Measurements from ENCODE around the gene MGLL. TPM values are rescaled to one million over a fixed set of nuclear protein-coding genes. Genes with fewer than 3 reads are reported as not detected.

MGLL gene
- total and polyA plus RNA-seq, 10 donors = 11.0 to 134 (median 80.7) TPM

DNA sequence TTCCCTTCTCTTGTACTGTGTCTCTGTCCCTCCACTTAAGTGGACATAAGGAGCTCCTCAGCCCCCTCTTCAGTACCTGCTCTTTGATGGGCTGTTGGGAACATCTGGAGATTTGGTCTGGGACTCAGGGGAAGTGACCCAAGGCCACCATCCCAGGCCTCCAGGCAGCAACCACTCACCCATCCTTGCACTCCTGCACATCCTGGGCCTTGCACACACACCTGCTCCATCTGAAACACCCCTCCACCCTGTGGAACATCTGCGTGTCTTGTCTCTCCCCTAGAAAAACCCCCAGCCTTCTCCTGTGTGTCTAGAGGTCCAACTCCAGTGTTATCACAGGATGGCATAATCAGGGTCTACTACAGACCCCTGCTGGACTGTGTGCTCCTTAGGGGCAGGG, 75.2 kb downstream of the MGLL start:
- 71 to 96% (median 74%) methylated on average over 1 of the region's 1 CpG for WGBS, 5 donors
- TF ChIP-seq, protein P1, sequence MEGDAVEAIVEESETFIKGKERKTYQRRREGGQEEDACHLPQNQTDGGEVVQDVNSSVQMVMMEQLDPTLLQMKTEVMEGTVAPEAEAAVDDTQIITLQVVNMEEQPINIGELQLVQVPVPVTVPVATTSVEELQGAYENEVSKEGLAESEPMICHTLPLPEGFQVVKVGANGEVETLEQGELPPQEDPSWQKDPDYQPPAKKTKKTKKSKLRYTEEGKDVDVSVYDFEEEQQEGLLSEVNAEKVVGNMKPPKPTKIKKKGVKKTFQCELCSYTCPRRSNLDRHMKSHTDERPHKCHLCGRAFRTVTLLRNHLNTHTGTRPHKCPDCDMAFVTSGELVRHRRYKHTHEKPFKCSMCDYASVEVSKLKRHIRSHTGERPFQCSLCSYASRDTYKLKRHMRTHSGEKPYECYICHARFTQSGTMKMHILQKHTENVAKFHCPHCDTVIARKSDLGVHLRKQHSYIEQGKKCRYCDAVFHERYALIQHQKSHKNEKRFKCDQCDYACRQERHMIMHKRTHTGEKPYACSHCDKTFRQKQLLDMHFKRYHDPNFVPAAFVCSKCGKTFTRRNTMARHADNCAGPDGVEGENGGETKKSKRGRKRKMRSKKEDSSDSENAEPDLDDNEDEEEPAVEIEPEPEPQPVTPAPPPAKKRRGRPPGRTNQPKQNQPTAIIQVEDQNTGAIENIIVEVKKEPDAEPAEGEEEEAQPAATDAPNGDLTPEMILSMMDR (IDR thresholded peaks at IDR 0.05 in 8 of 11, conservative IDR thresholded peaks at IDR 0.05 in 3 of 11) = no peak
- TF ChIP-seq POLR2A (IDR thresholded peaks at IDR 0.05) (no peak), POLR2AphosphoS5 (IDR thresholded peaks at IDR 0.05) (no peak)
- Histone ChIP-seq H3K4me1 (peaks cover 7 to 65% (median 30%) of the 10 kb centered on the region in 6 donors), H3K27ac (peak overlapping the region in 1 of 8 donors; percentile 21), H3K27me3 (replicated peaks in 1 of 7) (no peaks in the 10 kb centered on the region), H3K4me3 (no peak overlapping the region), H3K36me3 (peaks cover 0 to 5% (median 0%) of the 10 kb centered on the region in 6 donors), H3K9me3 (no peaks in the 10 kb centered on the region)
- no peak for DNase-seq
- intact Hi-C loops (cut with DNase I; ENCODE audit: low total_unique reads) = no loop called here

DNA sequence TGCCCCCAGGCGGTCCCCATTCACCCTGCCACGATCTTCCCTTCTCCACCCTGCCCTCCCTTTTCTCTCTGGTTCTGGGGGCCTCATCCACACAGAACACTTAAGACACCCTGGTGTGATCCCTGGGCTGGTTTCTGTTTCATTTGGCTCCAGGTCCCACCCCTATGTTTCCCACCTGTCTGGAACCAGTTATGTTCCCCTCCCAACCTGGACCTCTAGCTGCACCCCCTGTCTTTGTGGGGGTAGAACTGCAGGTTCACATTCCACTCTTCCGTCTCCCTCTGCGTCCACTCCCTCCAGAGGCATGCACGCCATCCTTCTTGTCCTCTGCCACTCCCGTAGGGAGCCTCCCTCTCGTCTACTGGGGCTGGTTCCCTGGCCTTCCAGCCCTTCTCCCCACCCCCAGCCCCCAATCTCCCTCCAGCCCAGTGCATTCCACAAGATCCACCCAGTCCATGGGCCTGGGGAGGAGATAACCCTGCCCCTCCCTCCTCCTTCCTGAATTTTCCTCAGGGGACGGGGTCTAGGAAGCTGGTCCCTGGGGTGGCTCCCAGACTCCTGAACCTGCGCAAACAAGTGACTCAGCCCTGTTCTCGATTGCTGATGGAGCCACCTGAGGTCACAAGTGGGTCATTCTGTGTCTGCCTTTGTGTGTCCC, 75.8 kb downstream of the MGLL start:
- Histone ChIP-seq H3K36me3 (peaks cover 0 to 5% (median 0%) of the 10 kb centered on the region in 6 donors), H3K27ac (peak overlapping the region in 1 of 8 donors; percentile 21), H3K4me3 (no peak overlapping the region), H3K27me3 (replicated peaks in 1 of 7) (no peaks in the 10 kb centered on the region), H3K4me1 (peaks cover 7 to 65% (median 30%) of the 10 kb centered on the region in 6 donors), H3K9me3 (no peaks in the 10 kb centered on the region)
- TF ChIP-seq POLR2AphosphoS5 (IDR thresholded peaks at IDR 0.05) (no peak), POLR2A (IDR thresholded peaks at IDR 0.05) (no peak)
- TF ChIP-seq, protein P1 (IDR thresholded peaks at IDR 0.05 in 8 of 11, conservative IDR thresholded peaks at IDR 0.05 in 3 of 11) = peak in 1 of 11 experiments; percentile 16
- intact Hi-C loops (cut with DNase I; ENCODE audit: low total_unique reads) = no loop called here
- DNase-seq = peak; percentile 31
- WGBS, 5 donors = 80 to 92% (median 83%) methylated on average over 10 of the region's 10 CpGs

DNA sequence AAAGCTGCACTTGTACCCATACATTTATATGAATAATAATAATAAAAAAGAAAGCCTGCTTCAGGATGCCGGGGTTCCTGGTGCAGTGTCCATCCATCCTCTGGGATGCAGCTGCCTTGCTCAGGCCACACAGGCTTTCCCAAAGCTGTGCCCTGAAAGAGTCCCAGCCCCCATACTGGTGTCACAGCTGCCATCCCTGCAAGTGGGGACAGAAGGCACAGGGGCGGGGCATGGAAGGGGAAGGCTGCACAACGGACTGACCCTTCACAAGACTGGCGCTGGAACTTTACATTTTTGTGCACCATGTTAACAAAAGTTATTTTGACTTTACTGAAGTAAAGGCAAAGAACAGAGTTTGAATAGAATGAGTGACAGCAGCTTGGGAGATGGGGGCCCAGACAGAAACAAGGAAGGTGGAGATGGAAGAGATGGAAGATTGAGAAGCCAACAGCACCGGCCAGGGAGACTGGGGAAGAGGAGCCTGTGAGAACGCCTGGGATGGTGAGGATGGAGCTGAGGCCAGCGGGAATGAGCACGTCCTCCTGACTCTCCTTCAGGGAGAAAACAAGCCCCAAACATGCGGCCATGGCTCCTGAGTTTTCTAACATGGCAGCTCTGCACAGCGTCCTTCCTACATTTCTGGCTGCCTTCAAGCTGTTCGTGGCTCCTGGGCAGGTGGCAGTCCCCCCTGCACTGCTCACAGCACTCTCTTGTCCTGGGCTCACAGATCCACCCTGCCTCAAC, 76.5 kb downstream of the MGLL start:
- Histone ChIP-seq H3K9me3 (no peaks in the 10 kb centered on the region), H3K27ac (peak overlapping the region in 1 of 8 donors; percentile 21), H3K4me3 (no peak overlapping the region), H3K36me3 (peaks cover 0 to 5% (median 0%) of the 10 kb centered on the region in 6 donors), H3K4me1 (peaks cover 7 to 60% (median 27%) of the 10 kb centered on the region in 6 donors), H3K27me3 (replicated peaks in 1 of 7) (no peaks in the 10 kb centered on the region)
- TF ChIP-seq POLR2A (IDR thresholded peaks at IDR 0.05) (no peak), POLR2AphosphoS5 (IDR thresholded peaks at IDR 0.05) (no peak)
- TF ChIP-seq, protein P1 (IDR thresholded peaks at IDR 0.05 in 8 of 11, conservative IDR thresholded peaks at IDR 0.05 in 3 of 11) = no peak
- peak; percentile 69 for DNase-seq
- intact Hi-C loops (cut with DNase I; ENCODE audit: low total_unique reads) = no loop called here
- 86 to 96% (median 89%) methylated on average over 10 to 11 of the region's 11 CpGs for WGBS, 5 donors

DNA sequence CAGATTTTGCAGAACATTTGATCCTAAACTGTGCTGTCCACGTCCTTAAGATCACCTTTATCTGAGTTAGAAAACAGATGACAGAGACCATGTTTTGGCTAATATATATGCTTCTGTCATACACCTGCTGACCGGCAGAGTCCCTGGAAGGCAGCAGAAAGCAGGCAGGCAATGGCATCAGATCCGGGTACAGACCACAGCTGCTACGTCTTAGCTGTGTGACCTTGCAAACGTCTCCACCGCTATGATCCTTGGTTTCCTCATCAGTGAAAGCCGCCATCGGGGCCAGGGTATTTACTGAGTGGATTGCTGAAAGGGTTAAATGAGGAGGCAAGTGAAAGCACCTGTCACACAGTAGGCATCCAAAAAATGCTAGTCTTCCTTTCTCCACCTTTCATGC, 77.4 kb downstream of the MGLL start:
- TF ChIP-seq POLR2A (IDR thresholded peaks at IDR 0.05) (no peak), POLR2AphosphoS5 (IDR thresholded peaks at IDR 0.05) (no peak)
- TF ChIP-seq, protein P1 (IDR thresholded peaks at IDR 0.05 in 8 of 11, conservative IDR thresholded peaks at IDR 0.05 in 3 of 11) = no peak
- WGBS, 5 donors = 72 to 90% (median 83%) methylated on average over 8 of the region's 8 CpGs
- H3K4me3 ChIP-seq = no peak overlapping the region
- intact Hi-C loops (cut with DNase I; ENCODE audit: low total_unique reads) = no loop called here
- peaks cover 0 to 10% (median 0%) of the 10 kb centered on the region in 6 donors for H3K36me3 ChIP-seq
- no peaks in the 10 kb centered on the region for H3K9me3 ChIP-seq
- peak; percentile 31 for DNase-seq
- peaks cover 2 to 51% (median 20%) of the 10 kb centered on the region in 6 donors for H3K4me1 ChIP-seq
- H3K27ac ChIP-seq = peak overlapping the region in 3 of 8 donors; percentile 21 to 63 (median 33)
- no peaks in the 10 kb centered on the region for H3K27me3 ChIP-seq (replicated peaks in 1 of 7)
